GM12878 (cell line): ENCODE measurements around the gene NEDD8. TPM values are rescaled to one million over a fixed set of nuclear protein-coding genes. Genes with fewer than 3 reads are reported as not detected.
A peak's percentile ranks its signal among the peaks of the same experiment; 100 is the strongest.

ENCODE experiments used
- ATAC-seq: fragments of 200-7000 bp; cut with Tn5 transposase; 3 replicates; pipeline ENCODE4 v1.9.1; 2020; ENCODE audit warnings: mild to moderate bottlenecking, moderate library complexity
- BruUV-seq: library from RNA; stranded (reverse); fragments of 400-500 nt; replicated peaks from 2 replicates; lab custom pipeline; 2021; lab: Mats Ljungman, UMichigan
- CTCF ChIA-PET: fragments of 300-600 bp; sonication (Branson Sonifier 250); formaldehyde crosslinking; extraction: SDS; loops from one replicate; lab custom pipeline; 2021; ENCODE audit warnings: inconsistent platforms; lab: Yijun Ruan, JAX
- POLR2A ChIA-PET: fragments of 350-600 bp; formaldehyde crosslinking; extraction: SDS; loops from one replicate; lab custom pipeline; 2021; ENCODE audit warnings: inconsistent platforms; lab: Charles Lee
- RAD21 ChIA-PET: fragments of 300-600 bp; sonication (Branson Sonifier 250); formaldehyde crosslinking; loops from one replicate; lab custom pipeline; 2023; ENCODE audit warnings: antibody characterized with exemption; ENCODE audit not compliant: unreplicated experiment; lab: Charles Lee
- SMC1A ChIA-PET: fragments of 300-600 bp; sonication (Branson Sonifier 250); formaldehyde crosslinking; loops from one replicate; lab custom pipeline; 2023; ENCODE audit not compliant: unreplicated experiment, uncharacterized antibody; lab: Charles Lee
- DNase-seq: peaks from one replicate; pipeline ENCODE4 v3.0.0-alpha.2; 2011; ENCODE audit warnings: low read depth, low spot score
- FAIRE-seq: peaks from 3 replicates; lab custom pipeline; 2011; peaks lifted over from hg19 to GRCh38; lab: Jason Lieb, UNC
- H2AFZ ChIP-seq: 2 replicates; pipeline ENCODE4 v1.6.0; 2011; ENCODE audit warnings: low read depth, low read length, control low read depth; ENCODE audit not compliant: control insufficient read depth
- H3K27ac ChIP-seq: 2 replicates; pipeline ENCODE4 v1.5.1; 2011; ENCODE audit warnings: control low read depth; ENCODE audit not compliant: control insufficient read depth, insufficient read depth
- H3K27me3 ChIP-seq, 2 experiments: replicated peaks in 1 of 2; 2 replicates each; pipeline versions ENCODE4 v1.6.0 to v1.6.1; 2011; ENCODE audit warnings: low read length in 1 of 2; ENCODE audit not compliant: control insufficient read depth in 2 of 2, insufficient read depth in 2 of 2
- H3K36me3 ChIP-seq, 2 experiments: 2 replicates each; pipeline ENCODE4 v1.5.1; 2011; ENCODE audit warnings: low read length in 1 of 2; ENCODE audit not compliant: control insufficient read depth in 2 of 2, insufficient read depth in 2 of 2
- H3K4me1 ChIP-seq: 2 replicates; pipeline ENCODE4 v1.6.1; 2011; ENCODE audit warnings: mild to moderate bottlenecking, low read length, moderate library complexity, mixed read lengths; ENCODE audit not compliant: control insufficient read depth, insufficient read depth
- H3K4me2 ChIP-seq: 2 replicates; pipeline ENCODE4 v1.6.0; 2011; ENCODE audit warnings: control low read depth; ENCODE audit not compliant: control insufficient read depth, insufficient read depth
- H3K4me3 ChIP-seq: fragments of 200-600 bp; sonication (generic); 2 replicates; pipeline ENCODE4 v1.5.1; 2016
- H3K79me2 ChIP-seq: 2 replicates; pipeline ENCODE4 v1.6.0; 2011; ENCODE audit warnings: low read length; ENCODE audit not compliant: control insufficient read depth, insufficient read depth
- H3K9ac ChIP-seq: 2 replicates; pipeline ENCODE4 v1.8.0; 2011; ENCODE audit warnings: low read length, control low read depth, mixed read lengths; ENCODE audit not compliant: control insufficient read depth, insufficient read depth
- H3K9me3 ChIP-seq: replicated peaks from 3 replicates; pipeline ENCODE4 v1.5.1; 2011; ENCODE audit warnings: mild to moderate bottlenecking, low read length; ENCODE audit not compliant: control insufficient read depth, insufficient read depth
- H4K20me1 ChIP-seq: 2 replicates; pipeline ENCODE4 v1.6.0; 2011; ENCODE audit not compliant: control insufficient read depth, insufficient read depth
- CHD4 ChIP-seq: fragments of 200-600 bp; sonication (generic); IDR thresholded peaks from 2 replicates; pipeline ENCODE4 v1.6.1; 2016; ENCODE audit warnings: mild to moderate bottlenecking
- CTCF ChIP-seq, 3 experiments: IDR thresholded peaks in 2 of 3; conservative IDR thresholded peaks in 1 of 3; 2 replicates each; pipeline ENCODE4 v1.5.1; 2011; ENCODE audit warnings: low read depth in 3 of 3, low read length in 3 of 3, mild to moderate bottlenecking in 3 of 3, control low read depth in 2 of 3, moderate library complexity in 2 of 3, inconsistent platforms in 1 of 3, mixed read lengths in 1 of 3; ENCODE audit not compliant: control insufficient read depth in 2 of 3, insufficient read depth in 1 of 3; ENCODE audit errors: extremely low read depth in 1 of 3
- IKZF2 ChIP-seq, 2 experiments: fragments of 450-650 bp; IDR thresholded peaks; 2 replicates each; pipeline ENCODE4 v1.6.1; 2017; ENCODE audit warnings: mild to moderate bottlenecking in 2 of 2, moderate library complexity in 2 of 2
- MTA2 ChIP-seq: fragments of 450-650 bp; IDR thresholded peaks from 2 replicates; pipeline ENCODE4 v1.6.1; 2016; ENCODE audit warnings: low read depth, mild to moderate bottlenecking, moderate library complexity
- NR2C1 ChIP-seq: fragments of 450-650 bp; IDR thresholded peaks from 2 replicates; pipeline ENCODE4 v1.6.1; 2017; ENCODE audit warnings: antibody characterized with exemption, mild to moderate bottlenecking, moderate library complexity
- PML ChIP-seq: IDR thresholded peaks from 2 replicates; pipeline ENCODE4 v1.6.1; 2012; ENCODE audit warnings: low read length, inconsistent platforms
- PRDM15 ChIP-seq: fragments of 450-650 bp; formaldehyde crosslinking; IDR thresholded peaks from 2 replicates; pipeline ENCODE4 v1.4.0; 2020; ENCODE audit warnings: mild to moderate bottlenecking, moderate library complexity
- USF1 ChIP-seq: IDR thresholded peaks from 2 replicates; pipeline ENCODE4 v1.6.1; 2011; ENCODE audit warnings: borderline replicate concordance, low read depth, mild to moderate bottlenecking, moderate library complexity, mixed read lengths, low read length; ENCODE audit not compliant: insufficient read depth; ENCODE audit errors: extremely low read length
- WGBS: methylation state at CpG from one replicate; pipeline ENCODE4 v1.1.6; 2016; ENCODE audit warnings: low lambda C conversion rate; ENCODE audit not compliant: insufficient replicate concordance, insufficient coverage; ENCODE audit errors: missing lambda C conversion rate; 5-methylcytosine and 5-hydroxymethylcytosine counted together
- in situ Hi-C: fragments of 300-500 bp; cut with MboI; formaldehyde crosslinking; loops from 9 replicates; pipeline ENCODE4 v1.14.3; 2018; ENCODE audit warnings: mixed read lengths
- intact Hi-C: fragments of 100-400 bp; cut with micrococcal nuclease; formaldehyde crosslinking; loops from one replicate; pipeline ENCODE4 v1.14.2; 2022; ENCODE audit not compliant: unreplicated experiment
- polyA plus RNA-seq, 11 experiments: library from polyadenylated mRNA; depleted of rRNA in 4 of 11; unstranded in 6 of 11; stranded (reverse) in 5 of 11; fragments of >200 nt; fragmentation: Nextera tagmentation in 4 of 11; fragmentation: Illumina TruSeq in 1 of 11; extraction: Ambion mirVana in 4 of 11; extraction: Trizol in 1 of 11; gene quantifications; 1 replicate in 1 of 11; 2 replicates in 10 of 11; pipeline versions ENCODE4 v1.2.1 to v1.2.3, GENCODE V29; 2011 to 2016; ENCODE audit warnings: inconsistent platforms in 2 of 11, missing spikeins in 2 of 11, low read depth in 1 of 11
- total RNA-seq, 4 experiments: library from RNA; depleted of rRNA in 3 of 4; stranded (reverse); fragments of >200 nt in 3 of 4; fragmentation: Illumina TruSeq in 1 of 4; extraction: Trizol in 1 of 4; gene quantifications; 2 replicates each; pipeline versions ENCODE4 v1.2.1 to v1.2.3, GENCODE V29; 2013 to 2021
- TF ChIP-seq, protein P1 (sequence below): IDR thresholded peaks from 2 replicates; pipeline ENCODE4 v1.6.1; 2012; ENCODE audit warnings: low read length, inconsistent platforms
- TF ChIP-seq, protein P2 (sequence below): IDR thresholded peaks from 2 replicates; pipeline ENCODE4 v1.6.1; 2011; ENCODE audit warnings: low read depth, low read length, improper control_type of control experiment, borderline replicate concordance
- TF ChIP-seq, protein P3 (sequence below): fragments of 450-650 bp; IDR thresholded peaks from 2 replicates; pipeline ENCODE4 v1.6.1; 2017; ENCODE audit warnings: borderline replicate concordance

Gene NEDD8
- total and polyA plus RNA-seq, 10 of the 15 experiments (the other 5 are each of a cell fraction or from before 2014, with no cell fraction given): 164 to 991 (median 300) TPM

DNA sequence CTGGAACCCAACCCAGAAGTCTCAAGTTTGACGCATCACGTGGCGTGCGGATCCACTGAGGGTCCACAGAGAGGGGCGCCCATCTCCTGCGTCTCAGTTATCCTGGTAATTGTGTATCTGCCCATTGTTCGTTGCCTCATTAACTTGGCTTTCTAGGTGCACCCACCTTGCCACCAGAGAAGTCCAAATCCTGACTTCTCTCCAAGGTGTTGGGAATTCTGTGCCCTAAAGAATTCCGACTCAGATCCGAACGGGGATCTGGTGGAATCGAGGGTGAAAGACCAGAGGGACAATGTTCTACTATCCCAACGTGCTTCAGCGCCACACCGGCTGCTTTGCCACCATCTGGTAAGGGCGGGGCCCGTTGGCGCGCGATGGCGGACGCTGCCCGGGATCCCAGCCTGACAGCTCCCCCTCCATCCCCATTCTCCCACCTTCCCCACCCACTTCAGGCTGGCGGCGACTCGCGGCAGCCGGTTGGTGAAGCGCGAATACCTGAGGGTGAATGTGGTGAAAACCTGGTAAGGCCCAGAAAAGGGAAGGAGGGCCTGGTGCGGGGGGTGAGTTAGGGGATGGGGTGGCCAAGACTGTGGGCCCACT is 59.8 kb downstream of the NEDD8 start:
- Histone ChIP-seq H3K4me2 (peak overlapping the region; percentile 68), H3K4me3 (peak overlapping the region; percentile 62), H3K4me1 (no peaks in the 10 kb centered on the region), H3K9me3 (no peaks in the 10 kb centered on the region), H3K36me3 (peaks cover 2 to 11% of the 10 kb centered on the region in 2 experiments; a peak in 3 of 4 replicates), H3K27me3 (no peaks in the 10 kb centered on the region), H2AFZ (no peak overlapping the region; the same call in 1 of the 2 replicates), H3K9ac (peak overlapping the region; percentile 69), H3K27ac (peak overlapping the region; percentile 68), H4K20me1 (no peaks in the 10 kb centered on the region), H3K79me2 (peaks cover 6% of the 10 kb centered on the region)
- intact Hi-C loops: no loop called here
- ATAC-seq (peak; percentile 9; the same call in 1 of the 3 replicates), DNase-seq (no peak), FAIRE-seq (no peak)
- no TSS peak for BruUV-seq
- ChIA-PET SMC1A (interaction anchor here (0.7 kb wide), 1 partner anchor 64 kb away, joined by 3 read pairs; no protein-coding TSS in a partner anchor), RAD21 (interaction anchor here (1.0 kb wide), 1 partner anchor 11 kb away, joined by 4 read pairs; the partner anchor contains the start of gene IRF9), CTCF (interaction anchor here (1.1 to 2.2 kb wide), 4 partner anchors 43 to 161 kb away, joined by 3 to 6 read pairs (median 3); partner anchors contain the start of genes DHRS1, MDP1 and NOP9), POLR2A (interaction anchor here (1.9 to 2.8 kb wide), 3 partner anchors 12 to 25 kb away, joined by 7 to 11 read pairs (median 8); partner anchors contain the start of genes IPO4, IRF9 and RNF31)
- WGBS: 35% methylated on average over 28 of the region's 30 CpGs
- TF ChIP-seq, protein P1, sequence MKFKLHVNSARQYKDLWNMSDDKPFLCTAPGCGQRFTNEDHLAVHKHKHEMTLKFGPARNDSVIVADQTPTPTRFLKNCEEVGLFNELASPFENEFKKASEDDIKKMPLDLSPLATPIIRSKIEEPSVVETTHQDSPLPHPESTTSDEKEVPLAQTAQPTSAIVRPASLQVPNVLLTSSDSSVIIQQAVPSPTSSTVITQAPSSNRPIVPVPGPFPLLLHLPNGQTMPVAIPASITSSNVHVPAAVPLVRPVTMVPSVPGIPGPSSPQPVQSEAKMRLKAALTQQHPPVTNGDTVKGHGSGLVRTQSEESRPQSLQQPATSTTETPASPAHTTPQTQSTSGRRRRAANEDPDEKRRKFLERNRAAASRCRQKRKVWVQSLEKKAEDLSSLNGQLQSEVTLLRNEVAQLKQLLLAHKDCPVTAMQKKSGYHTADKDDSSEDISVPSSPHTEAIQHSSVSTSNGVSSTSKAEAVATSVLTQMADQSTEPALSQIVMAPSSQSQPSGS: no peak
- TF ChIP-seq CHD4 (no peak), MTA2 (no peak), NR2C1 (no peak), PML (no peak), IKZF2 (IDR thresholded peaks at IDR 0.05) (0 out of 4 replicates have a peak, but pooled peaks of 1 of the 2 experiments have one; percentile 24), CTCF (IDR thresholded peaks at IDR 0.05 in 2 of 3, conservative IDR thresholded peaks at IDR 0.05 in 1 of 3; ENCODE audit: control insufficient read depth in 2 of 3, extremely low read depth in 1 of 3, insufficient read depth in 1 of 3, low read depth in 3 of 3, low read length in 3 of 3) (no peak), PRDM15 (CRISPR knock-in tag) (no peak), USF1 (peak; percentile 61)
- TF ChIP-seq, protein P2, sequence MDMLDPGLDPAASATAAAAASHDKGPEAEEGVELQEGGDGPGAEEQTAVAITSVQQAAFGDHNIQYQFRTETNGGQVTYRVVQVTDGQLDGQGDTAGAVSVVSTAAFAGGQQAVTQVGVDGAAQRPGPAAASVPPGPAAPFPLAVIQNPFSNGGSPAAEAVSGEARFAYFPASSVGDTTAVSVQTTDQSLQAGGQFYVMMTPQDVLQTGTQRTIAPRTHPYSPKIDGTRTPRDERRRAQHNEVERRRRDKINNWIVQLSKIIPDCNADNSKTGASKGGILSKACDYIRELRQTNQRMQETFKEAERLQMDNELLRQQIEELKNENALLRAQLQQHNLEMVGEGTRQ: no peak
- TF ChIP-seq, protein P3, sequence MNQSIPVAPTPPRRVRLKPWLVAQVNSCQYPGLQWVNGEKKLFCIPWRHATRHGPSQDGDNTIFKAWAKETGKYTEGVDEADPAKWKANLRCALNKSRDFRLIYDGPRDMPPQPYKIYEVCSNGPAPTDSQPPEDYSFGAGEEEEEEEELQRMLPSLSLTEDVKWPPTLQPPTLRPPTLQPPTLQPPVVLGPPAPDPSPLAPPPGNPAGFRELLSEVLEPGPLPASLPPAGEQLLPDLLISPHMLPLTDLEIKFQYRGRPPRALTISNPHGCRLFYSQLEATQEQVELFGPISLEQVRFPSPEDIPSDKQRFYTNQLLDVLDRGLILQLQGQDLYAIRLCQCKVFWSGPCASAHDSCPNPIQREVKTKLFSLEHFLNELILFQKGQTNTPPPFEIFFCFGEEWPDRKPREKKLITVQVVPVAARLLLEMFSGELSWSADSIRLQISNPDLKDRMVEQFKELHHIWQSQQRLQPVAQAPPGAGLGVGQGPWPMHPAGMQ: no peak
- in situ Hi-C loops: no loop called here
